Upper lobe of left lung (tissue), 6 donors: ENCODE results near the gene AHRR. TPM values are rescaled to one million over a fixed set of nuclear protein-coding genes. Genes with fewer than 3 reads are reported as not detected.

Experiments used
- ATAC-seq, 2 donors: fragments of 200-7000 bp; cut with Tn5 transposase; one replicate each; pipeline ENCODE4 v1.9.1; 2022; ENCODE audit warnings: mild to moderate bottlenecking in 2 of 2, moderate library complexity in 2 of 2; ENCODE audit not compliant: low FRiP score in 2 of 2
- DNase-seq, 2 donors: peaks; one replicate each; pipeline ENCODE4 v3.0.0-alpha.2; 2019 to 2020
- H3K27ac ChIP-seq, 4 donors: fragments of 200-600 bp; sonication (generic); one replicate each; pipeline ENCODE4 v1.5.1; 2016 to 2019
- H3K27me3 ChIP-seq, 4 donors: fragments of 200-600 bp; sonication (generic); one replicate each; pipeline ENCODE4 v1.5.1; 2017 to 2019
- H3K36me3 ChIP-seq, 4 donors: fragments of 200-600 bp; sonication (generic); one replicate each; pipeline ENCODE4 v1.5.1; 2016 to 2019
- H3K4me1 ChIP-seq, 4 donors: fragments of 200-600 bp; sonication (generic); one replicate each; pipeline ENCODE4 v1.5.1; 2018 to 2019
- H3K4me3 ChIP-seq, 4 donors: fragments of 200-600 bp; sonication (generic); one replicate each; pipeline ENCODE4 v1.5.1; 2017 to 2019; ENCODE audit warnings: mild to moderate bottlenecking in 2 of 4, moderate library complexity in 1 of 4
- H3K9me3 ChIP-seq, 4 donors: fragments of 200-600 bp; sonication (generic); one replicate each; pipeline ENCODE4 v1.5.1; 2018 to 2019
- CTCF ChIP-seq, 6 experiments: fragments of 450-650 bp in 4 of 6; fragments of 200-600 bp in 2 of 6; sonication (generic) in 2 of 6; IDR thresholded peaks; one replicate each; pipeline ENCODE4 v1.5.1; 2016 to 2019; ENCODE audit warnings: antibody characterized with exemption in 6 of 6
- EP300 ChIP-seq, 4 donors: sonication (generic); formaldehyde crosslinking; IDR thresholded peaks; one replicate each; pipeline ENCODE4 v1.5.1; 2017; ENCODE audit warnings: antibody characterized with exemption in 4 of 4, control low read depth in 2 of 4
- POLR2A ChIP-seq, 4 donors: fragments of 450-650 bp; IDR thresholded peaks; one replicate each; pipeline ENCODE4 v1.5.1; 2016 to 2017; ENCODE audit warnings: antibody characterized with exemption in 4 of 4, mild to moderate bottlenecking in 2 of 4
- POLR2AphosphoS5 ChIP-seq, 2 donors: sonication (generic); formaldehyde crosslinking; IDR thresholded peaks; one replicate each; pipeline ENCODE4 v1.5.1; 2017; ENCODE audit warnings: antibody characterized with exemption in 2 of 2
- WGBS, 2 donors: methylation state at CpG; one replicate each; pipeline ENCODE4 v1.1.5; 2017 to 2018; 5-methylcytosine and 5-hydroxymethylcytosine counted together
- total RNA-seq, 6 donors: library from RNA; depleted of rRNA in 4 of 6; stranded (reverse); fragments of >200 nt in 4 of 6; gene quantifications; one replicate each; pipeline versions ENCODE4 v1.1.0 to v1.2.1, GENCODE V29; 2016 to 2021
- donor health status: DM: no; HTN: no; CAD: no; lungs with moderate emphysema.
- donor health status: DM: no; HTN: yes; CAD: no; lungs with severe emphysema.

Gene AHRR
- total RNA-seq, 6 donors from 2014 or later: 1.3 to 8.6 (median 4.4) TPM

- H3K36me3 ChIP-seq: peaks cover 13 to 81% (median 48%) of the 10 kb centered on the region in 4 donors
- H3K27me3 ChIP-seq: no peaks in the 10 kb centered on the region
- peaks cover 0 to 6% (median 0%) of the 10 kb centered on the region in 4 donors for H3K4me1 ChIP-seq
- WGBS, 2 donors: 94% methylated on average over 7 of the region's 7 CpGs
- ATAC-seq (no peak), DNase-seq (no peak)
- H3K9me3 ChIP-seq: no peaks in the 10 kb centered on the region
- TF ChIP-seq POLR2AphosphoS5 (IDR thresholded peaks at IDR 0.05) (no peak), EP300 (IDR thresholded peaks at IDR 0.05) (no peak), CTCF (IDR thresholded peaks at IDR 0.05) (no peak), POLR2A (IDR thresholded peaks at IDR 0.05) (no peak)
- H3K4me3 ChIP-seq: no peak overlapping the region
- H3K27ac ChIP-seq: no peak overlapping the region
Observed at GRCh38 chr5:313265-313664, 8.2 kb upstream of the AHRR start.

- Histone ChIP-seq H3K4me1 (peaks cover 0 to 6% (median 0%) of the 10 kb centered on the region in 4 donors), H3K4me3 (no peak overlapping the region), H3K27me3 (no peaks in the 10 kb centered on the region), H3K36me3 (peaks cover 12 to 80% (median 46%) of the 10 kb centered on the region in 4 donors), H3K27ac (no peak overlapping the region), H3K9me3 (no peaks in the 10 kb centered on the region)
- DNase-seq (no peak), ATAC-seq (no peak)
- WGBS, 2 donors: 86 to 89% methylated on average over 12 to 16 of the region's 17 CpGs
- TF ChIP-seq POLR2AphosphoS5 (IDR thresholded peaks at IDR 0.05) (no peak), EP300 (IDR thresholded peaks at IDR 0.05) (no peak), POLR2A (IDR thresholded peaks at IDR 0.05) (no peak), CTCF (IDR thresholded peaks at IDR 0.05) (no peak)
Observed at GRCh38 chr5:313806-314376, 7.6 kb upstream of the AHRR start.

GRCh38 chr5:314676-315487 is 6.6 kb upstream of the AHRR start:
- H3K9me3 ChIP-seq: no peaks in the 10 kb centered on the region
- peaks cover 0 to 6% (median 0%) of the 10 kb centered on the region in 4 donors for H3K4me1 ChIP-seq
- H3K27ac ChIP-seq: no peak overlapping the region
- TF ChIP-seq POLR2AphosphoS5 (IDR thresholded peaks at IDR 0.05) (no peak), POLR2A (IDR thresholded peaks at IDR 0.05) (no peak), EP300 (IDR thresholded peaks at IDR 0.05) (no peak), CTCF (IDR thresholded peaks at IDR 0.05) (no peak)
- 91 to 96% methylated on average over 18 of the region's 18 CpGs for WGBS, 2 donors
- H3K36me3 ChIP-seq: peaks cover 10 to 75% (median 41%) of the 10 kb centered on the region in 4 donors
- H3K4me3 ChIP-seq: no peak overlapping the region
- peaks cover 0 to 3% (median 0%) of the 10 kb centered on the region in 4 donors for H3K27me3 ChIP-seq
- DNase-seq (no peak), ATAC-seq (no peak)

GRCh38 chr5:315488-316209 is 5.9 kb upstream of the AHRR start:
- Histone ChIP-seq H3K4me3 (no peak overlapping the region), H3K27ac (no peak overlapping the region), H3K4me1 (peaks cover 0 to 10% (median 4%) of the 10 kb centered on the region in 4 donors), H3K9me3 (no peaks in the 10 kb centered on the region), H3K27me3 (peaks cover 0 to 11% (median 3%) of the 10 kb centered on the region in 4 donors), H3K36me3 (peaks cover 10 to 68% (median 38%) of the 10 kb centered on the region in 4 donors)
- ATAC-seq (no peak), DNase-seq (no peak)
- no peak for TF ChIP-seq POLR2A (IDR thresholded peaks at IDR 0.05)
- TF ChIP-seq POLR2AphosphoS5 (IDR thresholded peaks at IDR 0.05): no peak
- TF ChIP-seq EP300 (IDR thresholded peaks at IDR 0.05): no peak
- no peak for TF ChIP-seq CTCF (IDR thresholded peaks at IDR 0.05)
- 90 to 91% methylated on average over 12 to 14 of the region's 14 CpGs for WGBS, 2 donors
